Mesenchymal stem cell (in vitro differentiated cells and primary cell): ENCODE data around the gene PAGE4.

ENCODE experiments used
- DNase-seq: peaks from one replicate; pipeline ENCODE4 v3.0.0-alpha.2; 2013
- H2AFZ ChIP-seq: one replicate; pipeline ENCODE4 v1.6.1; 2013; ENCODE audit warnings: low read depth, mild to moderate bottlenecking, control low read depth, inconsistent platforms, low read length, moderate library complexity
- H2AK5ac ChIP-seq: 2 replicates; pipeline ENCODE4 v1.6.1; 2013; ENCODE audit warnings: low read length, moderate library complexity, mild to moderate bottlenecking, inconsistent platforms; ENCODE audit not compliant: severe bottlenecking
- H2BK120ac ChIP-seq: one replicate; pipeline ENCODE4 v1.6.1; 2013; ENCODE audit warnings: low read depth, mild to moderate bottlenecking, inconsistent platforms, low read length, moderate library complexity
- H2BK12ac ChIP-seq, 2 experiments: one replicate each; pipeline ENCODE4 v1.6.1; 2013; ENCODE audit warnings: inconsistent platforms in 2 of 2, low read length in 2 of 2, mild to moderate bottlenecking in 2 of 2, moderate library complexity in 2 of 2, control low read depth in 1 of 2
- H2BK15ac ChIP-seq: one replicate; pipeline ENCODE4 v1.6.1; 2013; ENCODE audit warnings: mild to moderate bottlenecking, low read depth, inconsistent platforms; ENCODE audit not compliant: poor library complexity, severe bottlenecking
- H2BK5ac ChIP-seq: 2 replicates; pipeline ENCODE4 v1.6.1; 2013; ENCODE audit warnings: low read depth, mild to moderate bottlenecking, low read length, control low read depth, inconsistent platforms; ENCODE audit not compliant: poor library complexity, severe bottlenecking
- H3K14ac ChIP-seq, 2 experiments: one replicate each; pipeline ENCODE4 v1.6.1; 2013; ENCODE audit warnings: inconsistent platforms in 2 of 2, low read length in 2 of 2, control low read depth in 1 of 2, mild to moderate bottlenecking in 1 of 2, moderate library complexity in 1 of 2
- H3K18ac ChIP-seq, 2 experiments: one replicate each; pipeline ENCODE4 v1.6.1; 2013; ENCODE audit warnings: inconsistent platforms in 2 of 2, low read length in 2 of 2, control low read depth in 1 of 2, low read depth in 1 of 2, mild to moderate bottlenecking in 1 of 2
- H3K23ac ChIP-seq, 2 experiments: one replicate each; pipeline ENCODE4 v1.6.1; 2013; ENCODE audit warnings: inconsistent platforms in 2 of 2, low read length in 2 of 2, mild to moderate bottlenecking in 2 of 2, moderate library complexity in 2 of 2, control low read depth in 1 of 2
- H3K27ac ChIP-seq: 2 replicates; pipeline ENCODE4 v1.5.1; 2013; ENCODE audit warnings: mild to moderate bottlenecking, moderate library complexity, low read length, control low read depth, inconsistent platforms; ENCODE audit not compliant: poor library complexity, severe bottlenecking
- H3K27me3 ChIP-seq, 2 experiments: 2 replicates each; pipeline versions ENCODE4 v1.6.1 to v1.7.0; 2013; ENCODE audit warnings: low read length in 2 of 2, mild to moderate bottlenecking in 2 of 2, moderate library complexity in 2 of 2, control low read depth in 1 of 2, inconsistent platforms in 1 of 2; ENCODE audit not compliant: control insufficient read depth in 1 of 2, insufficient read depth in 1 of 2
- H3K36me3 ChIP-seq, 2 experiments: 2 replicates each; pipeline versions ENCODE4 v1.6.1 to v1.7.0; 2013; ENCODE audit warnings: low read length in 2 of 2, control low read depth in 1 of 2, inconsistent platforms in 1 of 2, low read depth in 1 of 2, mild to moderate bottlenecking in 1 of 2; ENCODE audit not compliant: insufficient read depth in 2 of 2, control insufficient read depth in 1 of 2
- H3K4ac ChIP-seq, 2 experiments: one replicate each; pipeline ENCODE4 v1.6.1; 2013; ENCODE audit warnings: inconsistent platforms in 2 of 2, low read length in 2 of 2, mild to moderate bottlenecking in 2 of 2, moderate library complexity in 2 of 2, control low read depth in 1 of 2, low read depth in 1 of 2
- H3K4me1 ChIP-seq: 2 replicates; pipeline ENCODE4 v1.6.1; 2013; ENCODE audit warnings: low read depth, low read length, control low read depth; ENCODE audit not compliant: control insufficient read depth, insufficient read depth
- H3K4me2 ChIP-seq: 2 replicates; pipeline ENCODE4 v1.6.1; 2013; ENCODE audit warnings: low read length, mild to moderate bottlenecking, inconsistent platforms; ENCODE audit not compliant: poor library complexity, severe bottlenecking
- H3K4me3 ChIP-seq, 2 experiments: 2 replicates each; pipeline versions ENCODE4 v1.5.1 to v1.7.0; 2013; ENCODE audit warnings: low read length in 2 of 2, mild to moderate bottlenecking in 2 of 2, control low read depth in 1 of 2, low read depth in 1 of 2; ENCODE audit not compliant: insufficient read depth in 1 of 2
- H3K79me1 ChIP-seq: replicated peaks from 2 replicates; pipeline ENCODE4 v1.6.1; 2013; ENCODE audit warnings: mild to moderate bottlenecking, control low read depth, low read length, inconsistent platforms; ENCODE audit not compliant: poor library complexity, severe bottlenecking
- H3K9ac ChIP-seq: 2 replicates; pipeline ENCODE4 v1.7.0; 2013; ENCODE audit warnings: mild to moderate bottlenecking, low read length, moderate library complexity
- H3K9me3 ChIP-seq: 2 replicates; pipeline ENCODE4 v1.7.0; 2013; ENCODE audit warnings: mild to moderate bottlenecking, low read length; ENCODE audit not compliant: control insufficient read depth
- H4K8ac ChIP-seq: one replicate; pipeline ENCODE4 v1.6.1; 2013; ENCODE audit warnings: inconsistent platforms, mild to moderate bottlenecking, low read length, moderate library complexity
- H4K91ac ChIP-seq: one replicate; pipeline ENCODE4 v1.6.1; 2013; ENCODE audit warnings: mild to moderate bottlenecking, low read length, inconsistent platforms
- WGBS: methylation state at CpG from one replicate; pipeline ENCODE4 v1.1.7; 2013; ENCODE audit warnings: mixed read lengths; 5-methylcytosine and 5-hydroxymethylcytosine counted together

The PAGE4 gene

GRCh38 chrX:49853661-49854060, 24.6 kb downstream of the PAGE4 start:
- Histone ChIP-seq H4K8ac (no peak overlapping the region), H3K14ac (no peak overlapping the region), H3K27ac (no peak overlapping the region), H3K23ac (no peak overlapping the region), H3K27me3 (peaks cover 0 to 50% of the 10 kb centered on the region in 2 experiments), H2AK5ac (no peak overlapping the region), H3K18ac (no peak overlapping the region), H3K4me3 (no peak overlapping the region), H2BK15ac (no peak overlapping the region), H3K79me1 (no peaks in the 10 kb centered on the region), H2BK120ac (no peak overlapping the region), H2BK12ac (no peak overlapping the region), H3K9me3 (peaks cover 10% of the 10 kb centered on the region), H4K91ac (no peak overlapping the region), H3K4me2 (no peak overlapping the region), H3K9ac (no peak overlapping the region), H3K4ac (no peak overlapping the region), H2AFZ (no peak overlapping the region), H3K36me3 (no peaks in the 10 kb centered on the region), H2BK5ac (no peak overlapping the region), H3K4me1 (no peaks in the 10 kb centered on the region)
- 82% methylated on average over 6 of the region's 6 CpGs for WGBS
- DNase-seq: no peak

- Histone ChIP-seq H3K9me3 (peaks cover 4% of the 10 kb centered on the region), H3K4me3 (no peak overlapping the region), H3K4me1 (no peaks in the 10 kb centered on the region), H3K4ac (no peak overlapping the region), H2AK5ac (no peak overlapping the region), H3K36me3 (no peaks in the 10 kb centered on the region), H2BK15ac (no peak overlapping the region), H3K9ac (no peak overlapping the region), H4K91ac (no peak overlapping the region), H4K8ac (no peak overlapping the region), H3K27ac (no peak overlapping the region), H3K18ac (no peak overlapping the region), H2BK120ac (no peak overlapping the region), H2AFZ (no peak overlapping the region), H3K4me2 (no peak overlapping the region), H3K23ac (no peak overlapping the region), H2BK5ac (no peak overlapping the region), H3K79me1 (no peaks in the 10 kb centered on the region), H2BK12ac (no peak overlapping the region), H3K14ac (no peak overlapping the region), H3K27me3 (peaks cover 0 to 45% of the 10 kb centered on the region in 2 experiments)
- DNase-seq: no peak
- WGBS: 80% methylated on average over 1 of the region's 2 CpGs
Observed at GRCh38 chrX:49856819-49857218, 27.7 kb downstream of the PAGE4 start.

GRCh38 chrX:49858341-49858740, 29.2 kb downstream of the PAGE4 start:
- Histone ChIP-seq H2BK15ac (no peak overlapping the region), H4K91ac (no peak overlapping the region), H3K18ac (no peak overlapping the region), H3K27me3 (peaks cover 0 to 43% of the 10 kb centered on the region in 2 experiments), H3K27ac (no peak overlapping the region), H3K4me3 (no peak overlapping the region), H3K79me1 (no peaks in the 10 kb centered on the region), H3K14ac (no peak overlapping the region), H3K4ac (no peak overlapping the region), H3K9me3 (no peaks in the 10 kb centered on the region), H2BK120ac (no peak overlapping the region), H3K4me1 (no peaks in the 10 kb centered on the region), H2BK12ac (no peak overlapping the region), H4K8ac (no peak overlapping the region), H3K36me3 (no peaks in the 10 kb centered on the region), H2AFZ (no peak overlapping the region), H3K9ac (no peak overlapping the region), H2BK5ac (no peak overlapping the region), H3K23ac (no peak overlapping the region), H2AK5ac (no peak overlapping the region), H3K4me2 (no peak overlapping the region)
- 83% methylated on average over 1 of the region's 2 CpGs for WGBS
- no peak for DNase-seq

GRCh38 chrX:49859491-49859890, 30.4 kb downstream of the PAGE4 start:
- no peak overlapping the region for H2AFZ ChIP-seq
- no peak overlapping the region for H2BK5ac ChIP-seq
- no peak overlapping the region for H2BK12ac ChIP-seq
- H3K4ac ChIP-seq: no peak overlapping the region
- no peak overlapping the region for H3K4me3 ChIP-seq
- no CpG with 5 or more reads among the region's 1 CpG for WGBS
- H3K4me2 ChIP-seq: no peak overlapping the region
- no peak for DNase-seq
- peaks cover 0 to 33% of the 10 kb centered on the region in 2 experiments for H3K27me3 ChIP-seq
- no peaks in the 10 kb centered on the region for H3K79me1 ChIP-seq
- no peak overlapping the region for H3K14ac ChIP-seq
- H3K23ac ChIP-seq: no peak overlapping the region
- no peak overlapping the region for H2BK120ac ChIP-seq
- no peak overlapping the region for H2AK5ac ChIP-seq
- H4K8ac ChIP-seq: no peak overlapping the region
- H3K9ac ChIP-seq: no peak overlapping the region
- no peak overlapping the region for H3K27ac ChIP-seq
- no peak overlapping the region for H2BK15ac ChIP-seq
- H3K18ac ChIP-seq: no peak overlapping the region
- H3K9me3 ChIP-seq: no peaks in the 10 kb centered on the region
- no peaks in the 10 kb centered on the region for H3K4me1 ChIP-seq
- no peaks in the 10 kb centered on the region for H3K36me3 ChIP-seq
- no peak overlapping the region for H4K91ac ChIP-seq
